Smooth muscle cell (in vitro differentiated cells): ENCODE data around the gene MED8. TPM values are rescaled to one million over a fixed set of nuclear protein-coding genes. Genes with fewer than 3 reads are reported as not detected.
A peak's percentile ranks its signal among the peaks of the same experiment; 100 is the strongest.

Source experiments
- DNase-seq: peaks from one replicate; lab custom pipeline; 2025; ENCODE audit not compliant: unreplicated experiment; lab: John Stamatoyannopoulos, UW
- H2AFZ ChIP-seq: fragments of 200-600 bp; sonication (generic); 2 replicates; pipeline ENCODE4 v1.6.0; 2016; ENCODE audit warnings: antibody characterized with exemption, low read depth, mild to moderate bottlenecking
- H3F3A ChIP-seq: fragments of 200-600 bp; sonication (generic); 2 replicates; pipeline ENCODE4 v1.6.0; 2017; ENCODE audit warnings: antibody characterized with exemption, low read depth
- H3K27ac ChIP-seq: fragments of 200-600 bp; sonication (generic); 2 replicates; pipeline ENCODE4 v1.5.1; 2016; ENCODE audit warnings: low read depth, mild to moderate bottlenecking
- H3K27me3 ChIP-seq: fragments of 200-600 bp; sonication (generic); 2 replicates; pipeline ENCODE4 v1.6.1; 2016; ENCODE audit warnings: low read depth, mild to moderate bottlenecking
- H3K36me3 ChIP-seq: fragments of 200-600 bp; sonication (generic); 2 replicates; pipeline ENCODE4 v1.5.1; 2016; ENCODE audit warnings: low read depth
- H3K4me1 ChIP-seq: fragments of 200-600 bp; sonication (generic); 2 replicates; pipeline ENCODE4 v1.5.1; 2016; ENCODE audit warnings: low read depth
- H3K4me2 ChIP-seq: fragments of 200-600 bp; sonication (generic); 2 replicates; pipeline ENCODE4 v1.6.0; 2016; ENCODE audit warnings: mild to moderate bottlenecking
- H3K4me3 ChIP-seq: fragments of 200-600 bp; sonication (generic); 2 replicates; pipeline ENCODE4 v1.5.1; 2016; ENCODE audit warnings: mild to moderate bottlenecking
- H3K79me2 ChIP-seq: fragments of 200-600 bp; sonication (generic); 2 replicates; pipeline ENCODE4 v1.6.0; 2016; ENCODE audit warnings: low read depth, mild to moderate bottlenecking
- H3K9ac ChIP-seq: fragments of 200-600 bp; sonication (generic); 2 replicates; pipeline ENCODE4 v1.6.0; 2016; ENCODE audit warnings: low read depth
- H3K9me3 ChIP-seq: fragments of 200-600 bp; sonication (generic); replicated peaks from 2 replicates; pipeline ENCODE4 v1.5.1; 2016; ENCODE audit warnings: low read depth
- H4K20me1 ChIP-seq: fragments of 200-600 bp; sonication (generic); 2 replicates; pipeline ENCODE4 v1.6.0; 2016; ENCODE audit warnings: low read depth
- CTCF ChIP-seq: fragments of 200-600 bp; sonication (generic); IDR thresholded peaks from 2 replicates; pipeline ENCODE4 v1.5.1; 2017; ENCODE audit warnings: borderline replicate concordance, mild to moderate bottlenecking, antibody characterized with exemption; ENCODE audit not compliant: insufficient read depth, poor library complexity, severe bottlenecking
- WGBS: methylation state at CpG from one replicate; pipeline ENCODE4 v1.1.7; 2016; ENCODE audit warnings: low lambda C conversion rate; 5-methylcytosine and 5-hydroxymethylcytosine counted together
- polyA plus RNA-seq: library from polyadenylated mRNA; unstranded; fragments of >200 nt; fragmentation: Nextera tagmentation; extraction: Ambion mirVana; gene quantifications from 2 replicates; pipeline ENCODE4 v1.2.1, GENCODE V29; 2016
- total RNA-seq: library from RNA; depleted of rRNA; stranded (reverse); fragments of >200 nt; gene quantifications from 2 replicates; pipeline ENCODE4 v1.2.3, GENCODE V29; 2014

The MED8 gene
- total and polyA plus RNA-seq, 2 experiments from 2014 or later = 61.4 to 76.3 TPM

GRCh38 chr1:43365678-43366077, 23.9 kb downstream of the MED8 start:
- 92% methylated on average over 2 of the region's 2 CpGs for WGBS
- peak overlapping the region; percentile 7 for H3K27ac ChIP-seq
- H3K9me3 ChIP-seq = no peaks in the 10 kb centered on the region
- H3F3A ChIP-seq = peaks cover 14% of the 10 kb centered on the region
- no peak for DNase-seq
- no peaks in the 10 kb centered on the region for H3K27me3 ChIP-seq
- H3K36me3 ChIP-seq = no peaks in the 10 kb centered on the region
- H3K9ac ChIP-seq = no peak overlapping the region
- peak overlapping the region; percentile 95 for H3K4me2 ChIP-seq
- H2AFZ ChIP-seq = no peak overlapping the region
- no peak for TF ChIP-seq CTCF
- peaks cover 16% of the 10 kb centered on the region for H3K4me1 ChIP-seq
- H3K79me2 ChIP-seq = peaks cover 26% of the 10 kb centered on the region
- peaks cover 25% of the 10 kb centered on the region for H4K20me1 ChIP-seq
- H3K4me3 ChIP-seq = peak overlapping the region; percentile 70

- Histone ChIP-seq H2AFZ (no peak overlapping the region), H3K4me1 (peaks cover 18% of the 10 kb centered on the region), H4K20me1 (peaks cover 25% of the 10 kb centered on the region), H3K27ac (no peak overlapping the region), H3K79me2 (peaks cover 18% of the 10 kb centered on the region), H3K36me3 (no peaks in the 10 kb centered on the region), H3K4me3 (no peak overlapping the region), H3K9ac (no peak overlapping the region), H3K27me3 (no peaks in the 10 kb centered on the region), H3K9me3 (no peaks in the 10 kb centered on the region), H3K4me2 (no peak overlapping the region), H3F3A (peaks cover 14% of the 10 kb centered on the region)
- TF ChIP-seq CTCF = no peak
- DNase-seq = no peak
- WGBS = 90% methylated on average over 5 of the region's 5 CpGs
These were observed 25.6 kb downstream of the MED8 start for GRCh38 chr1:43363935-43364525.

- H2AFZ ChIP-seq = no peak overlapping the region
- peaks cover 18% of the 10 kb centered on the region for H3K79me2 ChIP-seq
- H3K36me3 ChIP-seq = no peaks in the 10 kb centered on the region
- no peak overlapping the region for H3K9ac ChIP-seq
- H3K27me3 ChIP-seq = no peaks in the 10 kb centered on the region
- H3K4me2 ChIP-seq = no peak overlapping the region
- H3K4me3 ChIP-seq = no peak overlapping the region
- no peak for TF ChIP-seq CTCF
- peaks cover 8% of the 10 kb centered on the region for H3F3A ChIP-seq
- no peaks in the 10 kb centered on the region for H3K9me3 ChIP-seq
- H3K4me1 ChIP-seq = peaks cover 18% of the 10 kb centered on the region
- H4K20me1 ChIP-seq = peaks cover 25% of the 10 kb centered on the region
- no peak overlapping the region for H3K27ac ChIP-seq
- DNase-seq = no peak
- WGBS = 82% methylated on average over 9 of the region's 9 CpGs
These were observed 26.2 kb downstream of the MED8 start for GRCh38 chr1:43363283-43363934.

- H3K27me3 ChIP-seq = no peaks in the 10 kb centered on the region
- H3K79me2 ChIP-seq = peaks cover 3% of the 10 kb centered on the region
- H3K27ac ChIP-seq = no peak overlapping the region
- H3K9ac ChIP-seq = no peak overlapping the region
- H4K20me1 ChIP-seq = peaks cover 11% of the 10 kb centered on the region
- no peak for DNase-seq
- 85% methylated on average over 4 of the region's 4 CpGs for WGBS
- no peaks in the 10 kb centered on the region for H3K36me3 ChIP-seq
- H3F3A ChIP-seq = no peaks in the 10 kb centered on the region
- no peak overlapping the region for H3K4me3 ChIP-seq
- TF ChIP-seq CTCF = no peak
- no peaks in the 10 kb centered on the region for H3K9me3 ChIP-seq
- H3K4me1 ChIP-seq = peaks cover 4% of the 10 kb centered on the region
- no peak overlapping the region for H3K4me2 ChIP-seq
- no peak overlapping the region for H2AFZ ChIP-seq
These were observed 29.0 kb downstream of the MED8 start for GRCh38 chr1:43360616-43361015.
